IPS DF 6.9 (cell line): Measurements from ENCODE around the gene CDX1.
"Not testable (repeated sequence)": the region's sequence is repeated elsewhere in the genome, so short reads cannot be mapped to it uniquely, and the experiment has no call there.

Source experiments
- DNase-seq: peaks from one replicate; pipeline ENCODE4 v3.0.0-alpha.2; 2013; ENCODE audit warnings: low read depth, low spot score
- H3K27ac ChIP-seq: one replicate; pipeline ENCODE4 v1.5.1; 2013; ENCODE audit warnings: low read length, control low read depth
- H3K27me3 ChIP-seq: 2 replicates; pipeline ENCODE4 v1.6.1; 2013; ENCODE audit warnings: mild to moderate bottlenecking, low read length; ENCODE audit not compliant: control insufficient read depth, insufficient read depth
- H3K36me3 ChIP-seq: 2 replicates; pipeline ENCODE4 v1.6.1; 2013; ENCODE audit warnings: low read length; ENCODE audit not compliant: control insufficient read depth, insufficient read depth
- H3K4me1 ChIP-seq: 2 replicates; pipeline ENCODE4 v1.6.1; 2013; ENCODE audit warnings: low read length; ENCODE audit not compliant: control insufficient read depth, insufficient read depth
- H3K4me3 ChIP-seq: 2 replicates; pipeline ENCODE4 v1.5.1; 2013; ENCODE audit warnings: mild to moderate bottlenecking, low read length
- H3K9me3 ChIP-seq: 2 replicates; pipeline ENCODE4 v1.6.1; 2013; ENCODE audit warnings: low read length, inconsistent platforms; ENCODE audit not compliant: control insufficient read depth, insufficient read depth
- WGBS: extraction: QIAGEN DNeasy Blood & Tissue Kit; methylation state at CpG from one replicate; pipeline ENCODE4 v1.1.7; 2013; ENCODE audit warnings: mixed read lengths, missing lambda C conversion rate; ENCODE audit not compliant: insufficient read length, insufficient coverage; 5-methylcytosine and 5-hydroxymethylcytosine counted together

The CDX1 gene

GRCh38 chr5:150233706-150234105 is 67.1 kb downstream of the CDX1 start:
- not testable (repeated sequence) for H3K4me1 ChIP-seq, H3K27me3 ChIP-seq, H3K27ac ChIP-seq, H3K36me3 ChIP-seq, DNase-seq, H3K9me3 ChIP-seq, H3K4me3 ChIP-seq
- no CpG with 5 or more reads among the region's 5 CpGs for WGBS
